DMS153 (cell line): ENCODE measurements around the gene TTC6.
"Not testable (repeated sequence)": the region's sequence is repeated elsewhere in the genome, so short reads cannot be mapped to it uniquely, and the experiment has no call there.

Experiments
- DNase-seq: peaks from one replicate; lab custom pipeline; 2025; lab: John Stamatoyannopoulos, UW

Gene TTC6, protein sequence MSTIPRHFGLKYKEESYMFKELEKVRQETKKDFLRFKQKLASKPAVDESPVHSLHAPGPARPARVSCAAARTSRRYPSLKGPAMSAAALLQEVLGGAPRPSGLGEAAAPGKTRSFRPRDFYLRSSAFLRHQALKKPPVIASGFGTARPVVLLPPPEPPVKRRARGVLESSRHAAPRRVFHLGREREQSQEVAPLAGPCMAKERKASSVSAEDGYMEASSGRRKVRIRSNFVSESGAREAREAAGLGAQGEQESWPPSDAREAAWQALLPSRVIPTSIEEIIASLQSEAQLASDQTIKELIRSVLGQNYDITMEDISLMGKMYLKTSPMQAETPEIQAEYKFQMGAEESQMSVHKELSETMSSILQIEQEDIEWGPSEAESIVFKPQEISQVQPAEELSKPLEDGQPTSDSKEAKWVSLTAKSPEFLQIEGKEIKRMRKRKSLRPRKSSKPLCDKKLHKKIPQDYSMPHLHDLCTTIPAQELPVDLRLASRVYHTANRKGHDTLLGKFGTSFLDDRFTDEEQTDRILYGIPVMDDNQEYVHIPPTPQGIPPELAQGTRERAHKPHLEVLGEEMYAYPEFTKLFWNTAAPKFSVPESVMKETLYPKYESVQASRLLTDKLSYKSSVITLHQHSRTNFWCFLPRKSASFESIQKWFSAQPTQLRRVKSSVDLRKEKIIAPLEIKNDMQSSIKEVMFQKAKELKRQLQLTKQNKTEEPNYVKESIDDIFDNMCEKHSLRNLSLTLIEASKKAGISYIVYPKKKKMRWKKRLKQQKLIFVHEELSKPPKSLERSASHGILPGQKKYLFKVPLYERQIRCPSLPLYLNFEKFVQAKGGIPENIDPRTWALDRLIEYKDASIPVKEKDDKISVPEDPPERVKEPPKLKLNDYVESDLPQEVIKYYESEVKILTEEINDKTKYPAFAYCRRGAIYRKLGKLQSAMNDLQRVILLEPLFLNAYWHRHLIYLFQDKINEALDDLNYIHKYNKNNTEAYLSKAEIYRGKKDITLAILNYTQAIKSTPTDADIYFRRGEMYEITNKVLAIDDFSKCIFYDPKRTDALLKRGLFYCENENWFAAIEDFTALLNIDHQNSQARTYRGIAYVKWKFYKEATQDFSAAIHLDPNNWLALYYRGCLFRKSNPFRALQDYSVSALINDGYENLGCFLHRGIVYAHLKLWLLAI (N-terminal part only)

DNA sequence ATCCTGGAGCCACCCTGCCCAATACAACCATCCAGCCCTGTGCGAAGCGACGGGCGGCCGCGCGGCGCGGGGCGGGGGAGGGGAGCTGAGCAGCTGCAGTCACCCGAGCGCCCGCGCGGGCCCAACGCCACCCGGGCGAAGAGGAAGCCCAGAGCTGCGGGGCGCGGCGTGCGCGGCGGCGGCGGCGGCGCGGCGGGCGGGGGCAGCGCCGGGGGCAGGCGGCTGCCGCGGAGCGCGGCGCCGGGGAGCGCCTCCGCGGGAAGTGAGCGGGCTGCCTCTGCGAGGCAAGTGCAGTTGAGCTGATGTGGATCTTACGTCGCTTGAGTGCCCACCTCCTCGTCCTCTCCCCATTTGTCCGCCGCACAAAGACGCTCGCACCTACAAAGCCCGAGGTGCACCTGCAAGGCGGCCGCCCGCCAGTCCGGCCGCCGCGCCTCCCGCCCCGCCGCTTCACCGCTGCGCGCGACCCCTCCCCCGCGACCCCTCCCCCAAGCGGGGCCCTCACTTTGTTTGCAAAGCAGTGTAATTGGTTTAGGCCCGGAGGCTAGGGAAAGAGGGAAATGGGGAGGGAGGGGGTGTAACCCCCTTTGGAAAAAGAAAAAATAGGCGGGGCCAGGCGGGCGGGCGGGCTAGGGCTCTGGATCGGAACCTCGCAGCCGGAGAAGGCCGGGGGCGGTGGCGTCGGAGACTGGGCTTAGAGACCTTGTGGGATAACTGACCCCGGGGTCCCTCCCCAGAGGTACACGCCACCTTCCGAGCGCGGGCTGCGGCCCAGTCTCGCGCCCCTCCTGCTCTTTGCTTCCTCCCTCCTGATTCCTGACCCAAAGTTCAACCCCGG, at the start of gene TTC6, which contains the start of gene FOXA1:
Gene TTC6 (plus strand): TSS at position 659 of the 838 bp plus-strand sequence. CDS start 26,436 bp downstream, outside the sequence.
Gene FOXA1 (minus strand): TSS at position 279 of the 838 bp plus-strand sequence. CDS start 277 bp downstream, at position 2.
- peak; percentile 94 for DNase-seq

DNA sequence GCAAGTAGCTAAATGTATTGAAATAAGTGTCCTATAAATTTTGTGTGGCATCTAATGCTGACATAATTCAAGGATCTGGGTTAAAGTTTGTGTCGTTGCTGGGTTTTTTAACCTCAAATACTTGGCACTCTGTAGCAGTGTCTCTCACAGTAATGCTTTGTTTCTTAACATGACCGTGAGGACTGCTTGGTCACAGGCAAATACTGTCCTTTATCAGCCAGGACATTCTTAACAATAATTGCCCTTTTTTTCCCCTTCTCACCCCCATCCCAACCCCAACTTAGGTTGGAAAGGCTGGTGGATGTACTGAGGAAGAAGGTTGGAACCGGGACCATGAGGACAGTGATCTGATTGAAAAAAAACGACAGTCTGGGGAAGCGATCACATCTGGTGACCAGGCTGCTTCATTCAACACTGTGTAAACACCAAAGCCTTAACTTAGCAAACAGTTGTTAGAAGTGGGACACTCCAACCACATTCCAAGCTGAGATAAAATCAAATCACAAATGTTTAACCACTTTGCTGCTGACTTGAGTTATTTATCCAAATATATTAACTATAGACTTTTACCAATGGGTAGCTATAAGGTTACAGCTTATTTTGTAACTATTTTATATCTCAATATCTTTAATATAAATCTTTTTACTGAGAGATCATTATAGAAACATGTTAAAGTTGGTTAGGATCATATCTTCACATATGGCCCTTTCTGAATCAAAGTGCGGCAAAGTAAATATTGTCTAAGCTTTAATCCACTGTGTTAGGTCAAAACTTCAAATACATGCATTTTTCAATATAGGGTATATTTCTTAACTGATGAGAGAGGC, 48.6 kb upstream of the TTC6 start:
- DNase-seq: no peak

DNA sequence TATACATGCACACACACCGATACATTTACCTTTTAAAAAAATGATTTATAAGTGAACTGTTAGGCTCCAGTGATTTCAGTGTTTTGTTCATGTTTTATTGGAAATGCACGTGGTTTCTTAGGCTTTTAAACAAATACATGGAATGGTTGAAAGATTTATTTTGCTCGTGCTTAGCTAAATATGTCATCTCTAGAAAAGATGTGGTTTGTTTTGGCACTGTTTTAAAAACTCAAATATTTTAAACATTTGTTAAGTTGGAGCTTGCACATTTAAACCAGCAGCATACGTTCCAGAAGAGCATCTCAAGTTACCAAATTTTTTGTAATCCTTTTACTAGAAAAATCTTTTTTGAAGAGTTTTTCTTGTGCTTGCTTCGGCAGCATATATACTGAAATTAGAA, 44.9 kb upstream of the TTC6 start:
- no peak for DNase-seq

DNA sequence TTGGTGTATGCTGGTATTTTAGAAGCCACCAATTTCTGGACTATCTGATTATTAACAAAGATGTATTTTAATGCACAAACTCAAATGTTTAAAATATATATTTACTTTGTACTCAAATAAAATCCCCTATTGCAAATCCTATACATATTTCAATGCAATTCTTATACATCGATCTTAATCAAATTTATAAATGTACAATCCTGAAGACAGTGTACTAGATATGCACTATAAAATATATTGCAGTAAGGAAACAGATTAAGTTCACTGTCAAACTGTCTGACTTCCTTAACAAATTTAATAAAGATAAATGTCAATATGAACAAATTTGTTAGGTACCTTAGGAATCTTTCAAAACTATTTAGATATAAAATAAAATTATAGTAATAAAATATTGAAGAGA, 44.3 kb upstream of the TTC6 start:
- no peak for DNase-seq

DNA sequence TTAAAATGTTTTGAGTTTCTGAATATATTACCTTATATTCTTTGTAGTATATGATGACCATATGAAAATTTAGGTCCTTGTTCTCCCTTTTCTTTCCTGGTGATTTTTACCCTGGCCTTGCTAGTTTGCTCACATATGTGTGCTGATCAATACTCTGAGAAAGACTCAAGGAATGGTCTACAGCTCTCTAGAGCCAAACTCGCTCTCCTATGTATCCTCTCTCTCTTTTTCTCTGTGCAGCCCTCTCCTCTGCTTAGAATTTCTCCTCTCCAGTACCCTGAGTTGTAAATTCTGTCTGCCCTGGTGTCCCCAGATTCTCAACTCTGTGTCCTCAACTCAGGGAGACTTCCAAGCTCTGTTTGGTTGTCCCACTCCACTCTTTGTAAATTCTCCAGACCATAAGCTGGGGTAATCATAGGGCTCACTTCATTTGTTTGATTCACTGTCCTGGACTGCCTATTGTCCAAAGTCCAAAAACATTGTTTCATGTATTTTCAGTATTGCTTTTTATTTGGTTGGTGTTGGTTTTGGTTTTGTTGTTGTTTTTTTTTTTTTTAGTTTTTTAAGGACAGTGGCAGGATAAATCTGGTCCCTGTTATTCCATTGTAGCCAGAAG, 41.4 kb upstream of the TTC6 start:
- DNase-seq: no peak

DNA sequence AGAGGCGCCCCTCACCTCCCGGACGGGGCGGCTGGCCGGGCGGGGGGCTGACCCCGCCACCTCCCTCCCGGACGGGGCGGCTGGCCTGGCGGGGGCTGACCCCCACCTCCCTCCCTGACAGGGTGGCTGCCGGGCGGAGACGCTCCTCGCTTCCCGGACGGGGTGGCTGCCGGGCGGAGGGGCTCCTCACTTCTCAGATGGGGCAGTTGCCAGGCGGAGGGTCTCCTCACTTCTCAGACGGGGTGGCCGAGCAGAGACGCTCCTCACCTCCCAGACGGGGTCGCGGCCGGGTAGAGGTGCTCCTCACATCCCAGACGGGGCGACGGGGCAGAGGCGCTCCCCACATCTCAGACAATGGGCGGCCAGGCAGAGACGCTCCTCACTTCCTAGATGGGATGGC, 39.8 kb upstream of the TTC6 start:
- DNase-seq: not testable (repeated sequence)

DNA sequence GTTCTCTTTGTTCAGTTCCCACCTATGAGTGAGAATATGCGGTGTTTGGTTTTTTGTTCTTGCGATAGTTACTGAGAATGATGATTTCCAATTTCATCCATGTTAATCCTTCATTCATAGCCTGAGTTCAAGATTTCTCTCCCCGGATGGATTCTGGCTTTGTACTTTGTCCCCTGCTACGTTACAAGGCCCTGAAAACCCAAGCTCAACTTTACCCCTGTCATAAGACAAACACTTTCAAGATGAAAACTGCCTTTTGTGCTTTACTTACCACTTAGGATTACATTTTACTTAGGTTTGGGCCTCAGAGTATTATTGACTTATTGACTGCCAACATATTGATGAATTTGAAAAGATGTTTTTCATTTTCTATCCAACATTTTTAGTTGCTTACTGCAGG, 36.7 kb upstream of the TTC6 start:
- no peak for DNase-seq

DNA sequence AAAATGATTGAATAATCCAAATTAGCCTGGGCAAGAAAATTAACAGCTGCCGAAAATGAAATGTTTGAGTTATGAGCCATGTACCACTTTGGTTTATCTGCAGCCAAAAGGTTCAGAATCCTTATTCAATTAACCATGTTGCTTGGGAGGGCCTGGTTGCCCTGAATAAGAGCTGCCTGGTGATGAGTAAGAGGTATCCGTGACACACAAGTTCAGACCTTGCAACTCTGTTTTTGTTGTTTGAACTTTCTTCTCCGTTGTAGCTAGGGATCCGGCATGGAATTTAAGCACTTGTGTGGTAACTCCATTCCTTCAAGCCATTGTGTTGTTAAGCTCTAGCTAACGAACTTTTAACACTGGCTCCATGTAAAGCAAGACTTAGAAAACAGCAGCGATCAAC, 36.0 kb upstream of the TTC6 start:
- DNase-seq: no peak

DNA sequence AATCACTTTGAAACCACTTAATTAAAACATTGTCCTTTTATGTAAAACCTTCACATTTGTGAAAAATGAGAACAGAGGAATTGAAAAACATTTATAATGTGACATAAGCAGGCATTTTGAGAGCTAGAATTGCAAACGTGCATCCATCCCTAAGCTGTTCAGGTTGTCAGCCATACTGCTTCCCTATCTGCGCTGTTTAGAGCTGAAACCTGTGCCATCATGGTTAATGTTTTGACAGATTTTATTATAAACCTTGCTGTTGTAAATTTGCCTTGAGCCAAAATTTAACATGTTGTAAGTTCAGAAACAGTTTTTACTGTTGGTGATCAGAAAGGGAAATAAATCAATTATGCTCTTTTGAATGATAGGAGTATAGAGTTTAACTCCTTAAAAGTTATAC, 32.2 kb upstream of the TTC6 start:
- no peak for DNase-seq

DNA sequence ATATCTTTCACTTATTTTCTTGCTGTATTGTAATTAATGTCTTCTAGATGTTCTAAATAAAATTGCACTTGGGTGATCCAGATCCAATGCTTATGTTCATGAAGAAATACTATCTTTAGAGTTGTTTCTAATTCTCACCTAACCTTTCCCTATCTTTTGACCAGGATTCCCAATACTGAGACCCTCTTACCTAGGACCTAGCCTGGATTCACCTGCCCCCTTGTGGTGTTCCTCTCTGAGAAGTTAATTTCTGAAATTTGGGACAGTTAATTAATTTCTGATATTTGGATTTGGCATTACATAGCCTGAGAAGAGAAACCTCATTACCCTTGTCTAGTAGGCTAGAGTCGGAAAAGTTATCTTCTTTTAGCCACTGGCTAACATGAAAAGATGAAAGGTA, 29.9 kb upstream of the TTC6 start:
- no peak for DNase-seq

DNA sequence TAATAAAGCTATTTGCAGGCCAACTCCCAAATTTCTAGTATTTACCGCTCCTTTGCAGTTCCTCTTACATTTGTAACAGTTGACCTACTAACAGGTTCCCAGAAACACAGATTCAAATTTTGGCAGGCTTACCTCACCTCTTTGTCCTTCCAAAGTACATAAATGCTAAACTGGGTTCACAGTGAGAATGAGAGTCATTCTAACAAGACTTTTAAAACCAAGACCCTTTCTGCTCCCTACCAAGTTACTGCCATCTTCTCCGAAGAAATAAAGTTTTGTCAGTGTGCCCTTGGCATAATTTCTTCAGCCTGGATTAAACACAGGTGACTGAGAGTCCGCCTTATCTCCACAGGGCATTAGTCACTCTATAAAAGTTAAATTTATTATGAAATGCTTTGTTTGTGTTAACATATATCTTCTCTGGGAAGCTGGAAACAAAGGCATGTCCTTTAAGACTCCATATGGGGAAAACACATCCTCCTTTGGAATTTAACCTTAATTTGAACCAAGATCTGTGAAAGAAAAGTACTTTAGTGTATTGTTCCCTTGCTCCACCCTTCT, 28.5 kb upstream of the TTC6 start:
- DNase-seq: no peak

DNA sequence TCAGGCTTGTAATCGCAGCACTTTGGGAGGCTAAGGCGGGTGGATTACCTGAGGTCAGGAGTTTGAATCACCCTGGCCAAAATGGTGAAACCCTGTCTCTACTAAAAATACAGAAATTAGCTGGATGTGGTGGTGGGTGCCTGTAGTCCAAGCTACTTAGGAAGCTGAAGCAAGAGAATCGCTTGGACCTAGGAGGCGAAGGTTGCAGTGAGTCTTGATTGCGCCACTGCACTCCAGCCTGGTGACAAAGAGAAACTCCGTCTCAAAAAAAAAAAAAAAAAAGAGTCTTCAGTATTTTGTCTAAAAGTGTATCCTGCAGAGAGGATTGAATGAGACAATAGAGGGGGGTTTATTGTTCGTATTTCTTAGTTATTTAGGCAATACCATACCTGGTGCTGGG, 25.7 kb upstream of the TTC6 start:
- no peak for DNase-seq

DNA sequence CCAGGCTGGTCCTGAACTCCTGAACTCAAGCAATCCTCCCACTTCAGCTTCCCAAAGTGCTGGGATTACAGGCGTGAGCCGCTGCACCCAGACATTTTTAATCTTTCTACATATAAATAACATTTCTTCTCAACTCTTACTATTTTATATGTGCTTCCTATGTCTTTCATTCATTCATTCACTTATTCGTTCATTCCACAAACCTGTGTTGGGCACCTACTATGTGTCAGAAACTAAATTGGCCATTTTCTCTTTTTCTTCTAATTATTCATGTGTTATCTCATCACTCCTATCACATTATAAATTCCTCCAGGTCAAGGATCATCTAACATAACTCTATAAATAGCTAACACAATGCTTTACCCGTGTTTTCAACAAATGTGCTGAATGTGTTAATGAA, 24.0 kb upstream of the TTC6 start:
- no peak for DNase-seq

DNA sequence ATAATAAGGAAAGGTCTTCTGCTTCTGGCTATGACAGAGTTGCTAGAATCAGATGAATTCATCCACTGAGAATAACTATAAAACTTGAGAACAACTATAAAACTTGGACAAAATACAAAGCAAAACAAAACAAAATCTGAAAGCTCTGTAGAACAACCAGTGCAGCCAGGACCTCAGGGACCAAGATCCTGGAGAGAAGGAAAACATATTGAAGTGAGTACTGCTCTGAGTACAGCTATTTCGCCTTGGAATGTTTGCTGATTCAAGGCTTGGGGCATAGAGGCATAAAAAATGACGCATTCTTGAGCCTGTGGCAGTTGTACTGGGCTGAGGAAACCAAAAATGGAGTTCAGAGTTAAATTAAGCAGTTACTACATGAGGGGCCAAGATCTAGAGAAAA, 22.1 kb upstream of the TTC6 start:
- DNase-seq: no peak

DNA sequence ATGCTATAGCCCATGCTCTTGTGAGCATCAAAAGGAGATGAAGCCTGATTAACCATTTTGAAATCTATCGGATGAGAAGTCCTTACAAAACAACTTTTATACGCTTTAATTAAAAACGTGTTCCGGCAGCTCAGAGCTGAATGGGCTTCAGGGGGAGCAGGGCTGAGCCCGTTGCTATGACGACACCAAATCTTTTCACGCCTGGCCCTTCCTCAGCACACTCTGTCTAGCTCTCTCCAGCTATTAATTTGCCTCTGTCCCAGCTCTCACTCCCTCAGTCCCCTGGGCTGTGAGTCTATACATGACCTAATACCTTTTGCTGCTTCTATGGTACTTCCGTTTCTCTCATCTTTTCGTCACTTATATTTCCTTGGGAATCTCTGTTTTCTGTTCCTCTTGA, 16.2 kb upstream of the TTC6 start:
- DNase-seq: no peak

DNA sequence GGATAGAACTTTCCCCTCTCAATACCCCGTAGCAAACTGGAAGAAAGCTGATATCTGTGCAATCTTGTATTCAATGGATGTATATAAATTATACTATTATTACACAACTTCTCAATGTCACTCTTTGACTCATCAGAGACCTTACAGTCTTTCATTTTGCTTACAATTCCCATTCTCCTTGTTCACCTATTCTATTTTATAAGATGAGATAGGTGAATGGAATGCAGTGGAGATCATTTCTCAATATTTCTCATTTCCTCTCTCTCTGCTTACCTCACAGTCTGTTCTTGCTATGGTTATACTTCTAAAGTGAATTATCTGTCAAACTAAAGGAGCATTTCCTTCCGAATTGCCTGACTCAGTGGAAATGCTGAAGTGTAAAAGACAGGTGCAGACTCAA, 15.3 kb upstream of the TTC6 start:
- no peak for DNase-seq

DNA sequence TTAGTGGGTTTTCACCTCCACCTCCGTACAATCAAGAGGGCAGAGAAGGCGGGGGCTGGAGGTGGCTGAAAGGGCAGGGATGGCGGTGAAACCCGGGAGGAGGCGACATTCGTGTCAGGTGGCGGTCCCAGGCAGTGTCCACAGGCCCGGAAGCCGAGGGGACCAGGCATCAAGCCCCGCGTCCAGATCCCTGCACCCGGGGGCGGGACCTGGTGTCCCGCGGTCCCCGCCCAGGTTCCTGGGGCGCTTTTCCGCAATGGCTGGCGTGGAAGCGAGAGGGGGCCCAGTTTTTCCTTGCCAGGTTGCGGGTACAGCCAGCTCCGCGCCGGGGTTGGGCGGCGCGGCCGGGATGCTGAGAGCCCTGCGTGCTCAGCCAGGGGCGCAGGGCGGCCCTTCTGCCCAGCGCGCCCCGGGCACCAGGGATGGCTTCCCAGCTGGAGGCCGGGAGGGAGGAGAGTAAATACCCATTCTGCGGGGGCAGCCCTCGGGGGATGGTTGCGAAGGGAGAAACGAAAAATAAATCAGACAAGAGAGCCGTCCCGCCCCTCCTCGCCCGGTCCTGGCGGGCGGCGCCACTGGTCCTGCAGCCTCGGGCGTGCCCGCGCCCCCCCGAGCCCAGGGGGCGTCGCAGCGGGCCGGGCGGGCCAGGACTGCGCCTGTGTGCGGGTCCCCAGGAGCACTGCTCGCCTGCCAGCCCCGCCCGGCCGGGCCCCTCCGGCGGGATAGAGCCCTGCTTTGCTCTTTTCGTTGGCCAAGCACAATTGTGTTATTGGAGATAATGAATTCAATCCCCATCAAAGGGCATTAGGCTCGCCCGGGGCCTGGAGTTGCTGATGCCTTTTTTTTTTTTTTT, 11.8 kb upstream of the TTC6 start:
- peak; percentile 71 for DNase-seq

DNA sequence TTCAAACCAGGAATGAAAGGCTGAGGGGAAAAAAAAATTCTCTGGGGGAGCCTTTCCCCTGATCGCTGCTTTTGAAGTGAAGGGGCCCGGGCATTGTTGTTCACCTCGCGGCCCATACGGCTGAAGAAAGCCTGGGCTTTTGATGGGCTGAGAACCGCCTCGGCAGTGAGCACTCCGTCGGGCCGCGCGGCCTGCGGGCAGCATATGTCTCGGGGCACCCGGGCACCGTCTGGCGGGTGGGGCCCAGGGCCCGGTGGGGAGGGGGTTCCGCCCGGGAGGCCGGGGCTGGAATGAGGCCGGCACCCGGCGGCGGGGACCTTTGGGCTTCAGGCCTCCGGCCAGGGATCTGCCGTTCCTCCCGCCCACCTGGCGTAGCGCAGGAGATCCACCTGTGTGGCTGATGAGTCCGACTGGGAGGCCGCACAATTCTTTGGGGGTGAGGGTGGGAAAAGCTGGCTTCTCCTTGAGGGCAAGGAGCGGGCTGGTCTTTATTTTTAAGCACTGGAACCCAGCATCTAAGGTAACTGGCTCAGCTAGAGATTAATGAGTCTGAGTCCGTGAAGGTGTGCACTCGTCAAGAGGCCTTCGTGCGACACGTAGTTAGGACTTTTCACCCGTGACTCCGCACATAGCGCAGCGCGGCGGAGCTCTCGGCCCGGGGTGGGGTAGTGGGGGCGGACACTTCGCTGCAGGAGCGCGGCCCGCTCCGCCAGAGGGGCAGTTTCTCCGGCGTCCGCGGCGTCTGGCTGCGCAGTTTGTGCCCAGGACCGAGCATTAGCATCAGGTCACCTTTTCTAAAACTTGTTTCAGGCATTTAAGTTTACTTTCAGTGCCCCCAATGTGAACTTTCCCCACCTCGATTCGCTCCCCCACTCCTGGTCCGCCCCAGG, 11.0 kb upstream of the TTC6 start:
- DNase-seq: peak; percentile 55
